Hippocampal formation (tissue), 2 donors: Measurements from ENCODE around the gene DBP.
"Not testable (repeated sequence)": the region's sequence is repeated elsewhere in the genome, so short reads cannot be mapped to it uniquely, and the experiment has no call there.

Experiments
- DNase-seq, 2 donors: peaks; one replicate each; lab custom pipeline; 2025; lab: John Stamatoyannopoulos, UW

The DBP gene

GRCh38 chr19:48639483-48640375 lies 2.5 kb upstream of the DBP start:
- DNase-seq, result no peak

- DNase-seq, result no peak
Measured at GRCh38 chr19:48638831-48639381, 1.7 kb upstream of the DBP start.

GRCh38 chr19:48637948-48638830 lies 1.0 kb upstream of the DBP start:
- peak; percentile 81 to 91 for DNase-seq

DNA sequence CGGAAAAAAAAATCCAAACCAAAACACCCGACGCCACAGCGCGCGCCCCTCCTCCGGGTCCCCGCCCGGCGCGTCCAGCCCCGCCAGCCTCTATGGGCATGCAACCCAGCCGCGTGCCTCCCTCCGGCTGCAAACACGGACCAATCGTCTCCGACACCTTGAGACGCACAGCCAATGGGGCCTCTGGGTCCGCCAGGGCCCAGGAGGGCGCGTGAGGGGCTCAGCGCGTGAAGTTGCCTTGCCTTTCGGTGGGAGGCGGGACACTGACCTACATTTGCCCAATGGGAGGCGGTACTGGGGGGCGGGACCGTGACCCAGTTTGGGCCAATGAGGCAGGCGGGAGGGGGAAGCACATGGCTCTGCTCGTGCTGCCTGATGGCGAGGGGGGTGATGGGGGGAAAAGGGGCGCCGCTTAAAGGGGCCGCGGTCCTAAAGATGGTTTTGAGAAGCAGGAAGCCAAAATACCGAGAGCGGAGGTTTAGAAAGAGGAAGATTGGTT lies 319 bp upstream of the DBP start:
- DNase-seq, result peak; percentile 98 to 99

DNA sequence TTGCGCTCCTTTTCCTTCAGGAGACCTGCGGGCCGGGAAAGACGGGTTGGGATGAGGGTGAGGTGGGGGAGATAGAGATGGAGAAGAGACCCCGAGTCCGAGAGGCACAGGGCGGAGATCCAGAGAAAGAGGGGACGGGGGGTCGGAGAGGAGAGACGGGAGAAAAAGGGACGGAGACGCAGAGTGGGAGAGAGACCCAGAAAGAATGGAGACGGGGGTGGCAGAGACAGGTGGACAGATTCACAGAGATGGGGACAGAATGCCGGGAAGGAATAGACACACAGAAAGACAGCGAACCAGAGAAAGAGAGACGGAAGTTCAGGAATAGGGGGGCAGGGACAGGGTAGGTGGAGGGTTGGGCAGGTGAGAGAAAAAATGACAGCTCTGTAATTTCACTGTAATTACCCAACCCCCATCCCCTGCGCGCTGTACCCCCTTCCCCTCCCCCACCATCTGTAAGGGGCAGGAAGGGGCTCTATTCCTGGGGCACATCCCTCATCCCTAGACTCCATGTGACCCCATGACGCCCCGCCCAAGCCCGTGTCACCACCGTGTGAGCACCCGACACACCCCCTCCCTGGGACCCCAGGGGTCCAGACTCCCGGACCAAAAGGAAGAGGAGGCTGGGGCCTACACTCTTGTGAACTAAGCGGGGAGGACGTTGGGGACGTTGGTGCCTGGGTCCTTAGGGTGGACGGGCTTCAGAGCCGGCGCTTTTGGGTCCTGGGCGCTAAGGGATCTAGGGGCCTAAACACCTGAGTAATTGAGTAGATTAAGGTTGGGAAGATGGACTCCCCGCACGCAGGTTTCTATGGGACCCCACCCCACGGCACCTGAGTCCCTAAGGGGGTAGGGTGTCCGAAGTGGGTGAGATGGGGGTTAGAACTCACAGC lies 967 bp downstream of the DBP start:
- DNase-seq, result peak in 1 of 2 donors; percentile 23

DNA sequence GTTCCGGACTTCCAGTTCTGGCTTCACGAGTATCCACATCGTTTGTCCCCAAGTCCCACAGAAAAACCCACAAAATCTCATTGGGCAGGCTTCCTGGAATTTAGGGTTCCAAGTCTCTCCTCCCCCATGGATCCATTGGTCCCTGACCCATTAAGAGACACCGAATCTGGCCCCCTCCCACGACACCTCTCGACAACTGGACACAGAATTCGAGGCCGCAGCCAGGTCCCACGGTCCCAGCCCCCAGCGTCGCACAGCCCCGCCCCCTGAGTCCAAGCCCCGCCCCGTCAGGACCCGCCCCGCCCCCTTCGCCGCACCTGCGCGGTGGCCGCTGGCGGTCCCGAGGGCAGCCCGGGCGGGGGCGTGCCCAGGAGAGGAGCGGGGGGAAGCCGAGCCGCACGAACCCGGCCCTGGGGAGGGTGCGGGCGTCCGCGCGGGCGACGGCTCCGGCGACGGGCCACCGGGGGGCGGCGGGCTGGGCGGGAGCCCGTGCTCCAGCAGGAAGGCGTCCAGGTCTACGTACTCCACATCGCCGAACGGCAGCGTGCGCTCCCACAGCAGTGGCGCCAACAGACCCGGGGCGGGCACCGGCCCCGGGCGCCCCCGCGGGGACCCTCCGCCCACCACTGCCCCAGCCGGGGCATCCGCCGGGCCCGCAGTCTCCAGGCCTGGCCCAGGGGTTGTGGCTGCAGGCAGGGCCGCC lies 1.8 kb downstream of the DBP start:
- DNase-seq, result peak in 1 of 2 donors; percentile 48

- DNase-seq, result peak; percentile 88 to 93
Measured at GRCh38 chr19:48634424-48635262, 2.5 kb downstream of the DBP start.

GRCh38 chr19:48634036-48634342 lies 3.2 kb downstream of the DBP start:
- no peak for DNase-seq

- DNase-seq, result no peak
Measured at GRCh38 chr19:48633148-48634035, 3.8 kb downstream of the DBP start.

- DNase-seq, result no peak
Measured at GRCh38 chr19:48632692-48633147, 4.5 kb downstream of the DBP start.

GRCh38 chr19:48632286-48632685 lies 4.9 kb downstream of the DBP start:
- DNase-seq, result not testable (repeated sequence)

- DNase-seq, result no peak
Measured at GRCh38 chr19:48631225-48631624, 6.0 kb downstream of the DBP start.

DNA sequence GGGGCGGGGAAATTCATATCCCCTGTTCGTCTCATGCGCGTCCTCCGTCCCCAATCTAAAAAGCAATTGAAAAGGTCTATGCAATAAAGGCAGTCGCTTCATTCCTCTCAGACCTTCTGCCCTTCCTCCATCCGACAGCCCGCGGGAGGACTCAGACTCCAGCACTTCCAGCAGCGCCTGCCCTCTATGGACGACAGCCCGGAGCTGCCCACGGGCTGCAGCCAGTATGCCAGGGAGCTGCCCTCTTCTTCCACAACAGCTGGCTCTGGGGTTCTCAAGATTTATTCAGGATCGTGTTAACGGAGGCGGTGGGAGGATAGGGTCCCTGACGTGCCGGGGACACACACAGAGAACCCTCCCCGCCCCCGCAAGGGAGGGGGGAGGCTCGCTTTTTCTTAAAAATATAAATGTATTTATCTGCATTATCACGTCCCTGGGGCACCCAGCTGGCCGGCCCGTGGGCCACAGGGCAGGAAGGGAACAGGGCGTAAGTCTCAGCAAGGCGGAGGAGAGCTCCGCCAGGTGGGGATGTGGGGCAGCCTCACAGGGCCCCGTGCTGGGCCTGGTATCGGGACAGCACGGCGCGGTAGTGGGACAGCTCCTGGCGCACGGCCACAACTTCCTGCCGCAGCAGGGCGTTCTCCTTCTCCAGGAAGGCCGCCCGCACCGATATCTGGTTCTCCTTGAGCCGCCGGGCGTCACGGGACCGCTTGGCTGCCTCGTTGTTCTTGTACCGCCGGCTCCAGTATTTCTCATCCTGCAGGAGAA lies 6.7 kb downstream of the DBP start:
- no peak for DNase-seq

DNA sequence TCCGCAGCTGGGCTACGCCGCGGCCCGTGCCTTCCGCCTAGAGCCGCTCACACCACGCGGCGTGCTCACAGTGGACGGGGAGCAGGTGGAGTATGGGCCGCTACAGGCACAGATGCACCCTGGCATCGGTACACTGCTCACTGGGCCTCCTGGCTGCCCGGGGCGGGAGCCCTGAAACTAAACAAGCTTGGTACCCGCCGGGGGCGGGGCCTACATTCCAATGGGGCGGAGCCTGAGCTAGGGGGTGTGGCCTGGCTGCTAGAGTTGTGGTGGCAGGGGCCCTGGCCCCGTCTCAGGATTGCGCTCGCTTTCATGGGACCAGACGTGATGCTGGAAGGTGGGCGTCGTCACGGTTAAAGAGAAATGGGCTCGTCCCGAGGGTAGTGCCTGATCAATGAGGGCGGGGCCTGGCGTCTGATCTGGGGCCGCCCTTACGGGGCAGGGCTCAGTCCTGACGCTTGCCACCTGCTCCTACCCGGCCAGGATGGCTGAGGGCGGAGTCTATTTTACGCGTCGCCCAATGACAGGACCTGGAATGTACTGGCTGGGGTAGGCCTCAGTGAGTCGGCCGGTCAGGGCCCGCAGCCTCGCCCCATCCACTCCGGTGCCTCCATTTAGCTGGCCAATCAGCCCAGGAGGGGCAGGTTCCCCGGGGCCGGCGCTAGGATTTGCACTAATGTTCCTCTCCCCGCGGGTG lies 7.4 kb downstream of the DBP start:
- no peak for DNase-seq

GRCh38 chr19:48629297-48629598 lies 7.9 kb downstream of the DBP start:
- DNase-seq, result no peak

DNA sequence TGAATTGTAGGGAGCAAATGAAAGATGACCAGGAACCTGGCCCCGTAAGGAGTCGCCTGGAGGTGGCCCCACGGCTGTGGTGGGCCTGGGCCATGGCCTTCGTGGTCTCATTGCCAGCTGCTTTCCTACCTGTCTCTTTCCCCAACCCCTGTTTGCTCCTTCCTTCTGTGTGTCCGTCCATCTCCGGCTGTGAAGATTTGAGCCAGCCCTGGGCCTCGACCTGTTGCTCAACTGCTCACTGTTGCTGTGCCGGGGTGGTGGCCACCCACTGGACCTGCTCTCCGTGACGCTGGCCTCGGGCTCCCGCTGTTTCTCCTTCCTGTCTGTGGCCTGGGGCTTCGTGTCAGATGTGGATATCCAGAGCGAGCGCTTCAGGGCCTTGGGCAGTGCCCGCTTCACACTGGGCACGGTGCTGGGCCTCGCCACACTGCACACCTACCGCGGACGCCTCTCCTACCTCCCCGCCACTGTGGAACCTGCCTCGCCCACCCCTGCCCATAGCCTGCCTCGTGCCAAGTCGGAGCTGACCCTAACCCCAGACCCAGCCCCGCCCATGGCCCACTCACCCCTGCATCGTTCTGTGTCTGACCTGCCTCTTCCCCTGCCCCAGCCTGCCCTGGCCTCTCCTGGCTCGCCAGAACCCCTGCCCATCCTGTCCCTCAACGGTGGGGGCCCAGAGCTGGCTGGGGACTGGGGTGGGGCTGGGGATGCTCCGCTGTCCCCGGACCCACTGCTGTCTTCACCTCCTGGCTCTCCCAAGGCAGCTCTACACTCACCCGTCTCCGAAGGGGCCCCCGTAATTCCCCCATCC lies 8.5 kb downstream of the DBP start:
- DNase-seq, result no peak

DNA sequence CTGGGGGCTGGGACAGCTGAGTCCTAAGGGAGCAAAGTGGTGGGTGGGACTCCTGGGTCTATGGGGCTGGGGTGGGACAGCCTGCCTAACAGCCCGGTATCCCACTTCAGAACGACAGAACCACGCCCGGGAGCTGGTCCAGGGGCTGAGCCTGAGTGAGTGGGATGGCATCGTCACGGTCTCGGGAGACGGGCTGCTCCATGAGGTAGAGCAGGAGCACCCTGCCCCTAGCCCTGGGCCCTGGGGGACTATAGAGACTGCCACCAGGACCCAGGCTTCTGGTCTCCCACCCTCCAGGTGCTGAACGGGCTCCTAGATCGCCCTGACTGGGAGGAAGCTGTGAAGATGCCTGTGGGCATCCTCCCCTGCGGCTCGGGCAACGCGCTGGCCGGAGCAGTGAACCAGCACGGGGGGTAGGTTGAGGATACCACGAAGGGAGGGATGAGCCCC lies 9.3 kb downstream of the DBP start:
- DNase-seq, result no peak
